ENCODE data around the gene EIF2D.

DNA sequence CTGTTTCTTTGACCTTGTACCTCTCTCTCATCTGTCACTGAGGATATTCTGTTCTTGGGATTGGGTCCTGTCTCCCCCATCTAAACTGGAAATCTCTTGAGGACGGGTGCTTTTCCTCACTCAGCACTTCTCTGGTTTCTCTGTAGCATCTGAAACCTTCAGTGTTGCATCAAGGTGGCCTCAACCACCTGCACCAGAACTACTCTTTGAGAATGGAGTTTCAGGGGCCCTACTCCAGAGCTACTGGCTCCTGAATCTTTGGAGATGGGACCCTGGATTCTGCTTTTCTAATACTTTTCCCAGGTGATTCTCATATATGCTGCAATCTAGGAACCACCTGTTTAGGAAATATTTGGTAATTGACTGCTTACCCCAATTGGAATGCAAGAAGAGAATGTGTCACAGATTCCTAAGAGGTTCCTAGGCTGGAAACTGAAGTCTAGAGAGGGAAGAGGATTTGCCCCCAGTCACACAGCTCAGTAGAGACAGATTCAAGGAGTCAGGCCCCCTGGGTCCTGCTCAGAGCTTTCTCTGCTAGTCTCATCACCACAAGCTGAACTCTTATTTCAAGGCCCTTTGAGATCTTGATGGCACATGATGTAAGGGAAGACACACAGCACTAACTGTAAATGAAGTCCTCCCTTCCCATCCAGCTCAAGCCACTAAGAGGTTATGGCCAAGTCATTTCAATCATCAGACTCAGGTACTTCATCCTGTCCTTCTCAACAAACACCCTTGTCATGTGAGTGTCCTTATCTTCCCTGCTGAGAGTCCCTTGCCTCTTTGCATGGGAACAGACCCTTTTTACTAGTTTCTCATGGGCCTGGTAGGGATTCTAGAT is 48.7 kb downstream of the EIF2D start:
- TF ChIP-seq, protein P1, sequence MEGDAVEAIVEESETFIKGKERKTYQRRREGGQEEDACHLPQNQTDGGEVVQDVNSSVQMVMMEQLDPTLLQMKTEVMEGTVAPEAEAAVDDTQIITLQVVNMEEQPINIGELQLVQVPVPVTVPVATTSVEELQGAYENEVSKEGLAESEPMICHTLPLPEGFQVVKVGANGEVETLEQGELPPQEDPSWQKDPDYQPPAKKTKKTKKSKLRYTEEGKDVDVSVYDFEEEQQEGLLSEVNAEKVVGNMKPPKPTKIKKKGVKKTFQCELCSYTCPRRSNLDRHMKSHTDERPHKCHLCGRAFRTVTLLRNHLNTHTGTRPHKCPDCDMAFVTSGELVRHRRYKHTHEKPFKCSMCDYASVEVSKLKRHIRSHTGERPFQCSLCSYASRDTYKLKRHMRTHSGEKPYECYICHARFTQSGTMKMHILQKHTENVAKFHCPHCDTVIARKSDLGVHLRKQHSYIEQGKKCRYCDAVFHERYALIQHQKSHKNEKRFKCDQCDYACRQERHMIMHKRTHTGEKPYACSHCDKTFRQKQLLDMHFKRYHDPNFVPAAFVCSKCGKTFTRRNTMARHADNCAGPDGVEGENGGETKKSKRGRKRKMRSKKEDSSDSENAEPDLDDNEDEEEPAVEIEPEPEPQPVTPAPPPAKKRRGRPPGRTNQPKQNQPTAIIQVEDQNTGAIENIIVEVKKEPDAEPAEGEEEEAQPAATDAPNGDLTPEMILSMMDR (IDR thresholded peaks at IDR 0.05; ENCODE audit: borderline replicate concordance, extremely low read depth, low read length, poor library complexity, severe bottlenecking), result no peak
- TF ChIP-seq EZH2 (IDR thresholded peaks at IDR 0.05; ENCODE audit: borderline replicate concordance, low read depth, low read length, severe bottlenecking), result no peak

Data from DND-41 (cell line).